Hematopoietic multipotent progenitor cell treated with erythropoietin and hydrocortisone succinate and interleukin-3 and kit ligand, for 4 days (in vitro differentiated cells): ENCODE measurements around the gene TRAF2.

Experiments used
- DNase-seq: peaks from one replicate; pipeline ENCODE4 v3.0.0-alpha.2; 2015

Gene TRAF2

DNA sequence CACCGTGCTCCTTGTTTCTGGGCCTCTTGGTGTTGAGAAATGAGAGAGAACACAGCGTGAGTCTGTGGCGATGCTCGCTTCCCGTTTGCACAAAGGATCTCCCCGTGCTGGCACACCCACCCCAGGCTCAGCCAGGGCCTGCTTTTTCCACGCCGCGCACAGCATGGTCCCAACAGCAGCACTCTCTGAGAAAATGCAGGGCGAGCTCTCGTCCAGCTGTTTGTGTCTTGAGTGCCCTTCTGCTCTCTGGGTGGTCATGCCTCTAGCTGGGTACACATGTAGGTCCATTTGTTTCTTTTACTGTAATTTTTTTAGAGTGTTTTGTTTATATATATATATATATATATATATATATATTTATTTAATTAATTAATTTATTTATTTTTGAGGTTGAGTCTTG lies 31.6 kb downstream of the TRAF2 start:
- DNase-seq = no peak

DNA sequence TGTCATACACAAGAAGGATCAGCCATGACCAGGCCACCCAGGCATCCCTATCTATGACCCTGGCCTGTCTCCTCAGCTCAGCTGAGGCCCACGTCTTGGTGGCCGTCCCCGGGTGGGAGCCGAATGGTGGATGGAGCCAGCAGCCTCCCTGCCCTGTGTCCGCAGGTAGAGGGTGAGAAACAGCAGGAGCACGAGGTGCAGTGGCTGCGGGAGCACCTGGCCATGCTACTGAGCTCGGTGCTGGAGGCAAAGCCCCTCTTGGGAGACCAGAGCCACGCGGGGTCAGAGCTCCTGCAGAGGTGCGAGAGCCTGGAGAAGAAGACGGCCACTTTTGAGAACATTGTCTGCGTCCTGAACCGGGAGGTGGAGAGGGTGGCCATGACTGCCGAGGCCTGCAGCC lies 33.8 kb downstream of the TRAF2 start:
- DNase-seq = no peak

GRCh38 chr9:136920734-136921231 lies 34.5 kb downstream of the TRAF2 start:
- DNase-seq = no peak

DNA sequence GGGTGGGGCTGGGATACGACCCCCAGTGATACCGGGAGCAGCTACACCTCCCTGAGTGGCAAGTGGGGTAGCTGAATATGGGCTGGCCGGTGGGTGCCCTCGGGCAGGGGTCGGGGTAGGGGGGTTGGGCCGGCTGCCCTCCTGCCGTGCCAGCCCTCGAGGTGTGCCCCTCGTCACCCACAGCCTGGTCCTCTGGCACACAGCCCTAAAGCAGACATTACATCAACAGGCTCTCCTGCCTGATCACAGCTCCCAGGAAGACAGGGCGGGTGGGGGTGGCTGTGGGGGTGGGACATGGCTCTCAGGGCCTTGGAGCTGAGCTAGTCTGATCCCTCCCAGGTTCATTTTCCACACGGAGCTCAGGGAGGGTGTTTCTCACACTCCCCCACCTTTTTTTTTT lies 35.0 kb downstream of the TRAF2 start:
- no peak for DNase-seq

DNA sequence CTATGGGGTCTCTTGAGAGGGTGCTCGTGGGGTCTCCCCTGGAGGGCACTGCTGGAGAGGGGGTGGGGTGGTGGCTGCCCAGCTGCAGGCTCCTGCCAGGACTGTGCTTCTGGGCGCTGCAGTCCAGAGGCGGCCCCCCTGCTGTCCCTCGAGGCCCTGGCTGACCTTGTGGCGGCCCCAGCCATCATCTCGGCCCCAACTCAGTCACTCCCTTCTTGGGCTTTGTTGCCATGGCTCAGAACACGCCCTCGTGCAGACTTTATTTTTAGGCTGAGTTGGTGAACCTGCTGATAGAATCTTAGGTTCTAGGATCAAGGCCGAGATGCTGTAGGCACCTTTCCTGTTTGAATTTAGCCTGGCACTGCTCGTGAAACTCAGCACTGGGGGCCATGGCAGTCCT lies 35.4 kb downstream of the TRAF2 start:
- DNase-seq = no peak

- DNase-seq = no peak
These were observed 36.2 kb downstream of the TRAF2 start for GRCh38 chr9:136922540-136922939.

DNA sequence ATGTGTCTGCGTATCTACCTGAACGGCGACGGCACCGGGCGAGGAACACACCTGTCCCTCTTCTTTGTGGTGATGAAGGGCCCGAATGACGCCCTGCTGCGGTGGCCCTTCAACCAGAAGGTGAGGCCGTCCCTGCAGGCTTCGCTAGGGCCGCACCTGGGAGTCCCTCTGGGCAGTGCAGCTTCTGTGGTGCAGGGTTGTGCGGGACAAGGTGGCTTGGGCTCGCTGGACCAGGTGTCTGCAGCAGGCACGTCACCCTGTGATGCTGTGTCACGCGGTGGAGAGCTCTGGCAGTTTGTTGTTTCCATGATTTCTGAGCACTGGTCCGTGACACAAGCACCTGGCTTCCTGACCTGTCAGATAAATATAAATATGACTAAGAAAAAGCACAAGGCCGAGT lies 37.6 kb downstream of the TRAF2 start:
- DNase-seq = no peak

- DNase-seq = no peak
These were observed 39.3 kb downstream of the TRAF2 start for GRCh38 chr9:136925414-136926153.

DNA sequence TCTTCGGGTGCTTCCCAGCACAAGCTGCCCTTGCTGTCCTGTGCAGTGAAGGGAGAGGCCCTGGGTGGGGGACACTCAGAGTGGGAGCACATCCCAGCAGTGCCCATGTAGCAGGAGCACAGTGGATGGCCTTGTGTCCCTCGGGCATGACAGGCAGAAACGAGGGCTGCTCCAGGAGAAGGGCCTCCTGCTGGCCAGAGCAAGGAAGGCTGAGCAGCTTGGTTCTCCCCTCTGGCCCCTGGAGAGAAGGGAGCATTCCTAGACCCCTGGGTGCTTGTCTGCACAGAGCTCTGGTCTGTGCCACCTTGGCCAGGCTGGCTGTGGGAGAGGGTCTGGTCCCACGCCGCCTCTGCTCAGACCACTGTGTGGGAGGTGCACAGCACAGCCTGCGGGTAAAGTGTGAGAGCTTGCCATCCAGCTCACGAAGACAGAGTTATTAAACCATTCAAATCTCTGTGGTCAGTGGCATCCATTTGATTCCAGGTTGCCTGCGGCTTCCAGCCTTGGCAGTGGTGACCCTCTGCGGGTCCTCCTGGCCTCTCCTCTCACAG lies 39.9 kb downstream of the TRAF2 start:
- no peak for DNase-seq

DNA sequence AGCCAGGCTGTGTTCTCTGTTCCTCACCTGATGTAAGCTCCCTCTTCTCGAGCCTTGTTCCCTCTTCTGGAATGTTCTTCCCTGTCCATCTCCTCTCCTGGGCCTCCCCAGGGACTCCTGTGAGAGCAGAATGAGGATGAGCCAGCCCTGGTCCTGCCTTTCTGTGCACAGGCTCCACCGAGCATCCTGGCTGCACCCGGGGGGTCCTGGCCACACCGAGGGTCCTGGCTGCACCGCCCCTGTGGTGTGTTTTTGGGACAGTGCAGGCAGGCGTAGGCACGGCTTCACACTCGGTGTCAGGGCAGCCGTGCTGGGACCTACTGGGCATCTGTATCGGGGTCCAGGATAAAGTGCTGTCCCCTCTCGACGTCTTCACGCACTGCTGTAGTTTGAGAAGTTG lies 40.4 kb downstream of the TRAF2 start:
- no peak for DNase-seq

DNA sequence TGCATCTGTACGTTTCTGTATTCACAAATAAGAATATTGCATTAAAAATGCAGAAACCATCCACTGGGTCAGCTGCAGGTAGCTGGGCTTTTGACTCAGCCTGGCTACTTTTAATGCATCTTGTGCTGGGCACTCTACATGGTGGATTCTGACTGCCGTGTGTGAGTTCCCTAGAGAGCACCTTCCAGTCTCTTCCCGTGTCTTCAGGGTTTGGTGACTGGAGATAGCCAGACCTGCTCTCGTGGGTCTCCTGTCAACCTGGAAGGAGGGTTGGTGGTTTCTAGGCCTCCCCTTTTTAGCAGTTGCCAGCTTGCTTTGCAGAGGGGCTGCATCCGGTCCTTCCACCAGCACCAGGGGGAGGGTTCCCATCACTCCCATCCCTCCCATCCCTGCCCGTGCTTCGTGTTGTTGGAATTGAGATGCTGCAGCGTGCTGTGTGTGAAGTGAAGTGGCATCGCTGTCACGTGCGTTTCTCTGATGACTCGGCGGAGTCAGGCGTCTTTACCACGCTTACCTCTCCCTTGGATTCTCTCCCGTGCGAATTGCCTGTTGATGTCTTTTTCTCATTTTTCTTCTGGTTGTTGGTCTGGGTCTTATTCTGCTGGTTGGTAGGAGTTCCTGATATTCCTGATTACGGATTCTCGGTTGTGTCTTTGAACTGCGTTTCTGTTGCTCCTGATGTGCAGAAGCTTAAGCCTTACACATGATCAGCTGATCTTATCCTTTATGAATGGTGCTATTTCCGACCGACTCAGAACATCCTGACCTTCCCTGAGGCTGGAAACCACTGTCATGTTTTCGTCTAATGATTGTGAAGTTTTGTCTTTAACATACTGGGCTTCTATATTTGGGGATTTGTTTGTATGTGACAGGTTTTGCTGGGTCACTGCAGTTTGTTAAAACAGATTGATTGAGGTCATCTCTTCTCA lies 41.3 kb downstream of the TRAF2 start:
- no peak for DNase-seq

GRCh38 chr9:136928591-136928990 lies 42.3 kb downstream of the TRAF2 start:
- no peak for DNase-seq

- no peak for DNase-seq
These were observed 43.7 kb downstream of the TRAF2 start for GRCh38 chr9:136930014-136930413.

- DNase-seq = no peak
These were observed 45.4 kb downstream of the TRAF2 start for GRCh38 chr9:136931611-136932130.

GRCh38 chr9:136934277-136934676 lies 48.0 kb downstream of the TRAF2 start:
- DNase-seq = no peak

DNA sequence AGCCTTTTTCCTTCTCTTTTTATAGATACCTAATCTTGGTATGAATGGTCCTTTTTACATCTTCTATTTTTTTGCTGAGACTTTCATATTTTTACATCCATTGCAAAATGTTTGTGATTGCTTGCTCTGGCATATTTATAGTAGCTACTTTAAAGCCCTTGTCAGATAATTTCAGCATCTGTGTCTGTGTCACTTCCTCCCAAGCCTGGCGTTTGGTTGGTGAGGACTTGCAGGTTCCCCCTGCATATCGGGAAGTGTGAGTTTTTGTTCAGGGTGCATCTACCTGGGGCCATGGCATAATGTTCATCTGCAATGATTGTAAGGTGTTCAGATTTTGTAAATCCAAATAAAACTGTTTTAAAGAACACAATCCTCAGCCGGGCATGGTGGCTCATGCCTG lies 49.3 kb downstream of the TRAF2 start:
- DNase-seq = no peak

DNA sequence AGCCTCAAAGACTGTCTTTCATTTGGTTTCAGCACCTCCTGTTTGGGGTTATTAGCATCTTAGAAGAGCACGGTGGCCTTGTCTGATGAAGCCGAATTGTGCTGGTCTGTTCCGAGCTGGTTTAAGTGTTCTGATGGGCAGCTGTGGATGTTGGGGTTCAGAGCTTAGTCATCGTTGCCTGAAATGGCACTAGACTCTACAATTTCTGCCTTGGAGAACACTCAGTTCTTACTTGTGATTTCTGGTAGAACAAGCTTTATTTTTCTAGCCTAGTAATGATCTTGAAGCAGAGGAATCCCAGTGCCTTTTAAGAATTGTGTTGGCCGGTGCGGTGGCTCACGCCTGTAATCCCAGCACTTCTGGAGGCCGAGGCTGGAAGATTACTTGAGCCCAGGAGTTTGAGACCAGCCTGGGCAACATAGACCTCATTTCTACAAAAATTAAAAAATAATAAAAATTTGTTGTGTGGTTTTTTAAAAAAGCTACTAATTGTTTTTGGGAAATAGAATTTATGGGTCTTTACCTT lies 50.4 kb downstream of the TRAF2 start:
- DNase-seq = no peak

DNA sequence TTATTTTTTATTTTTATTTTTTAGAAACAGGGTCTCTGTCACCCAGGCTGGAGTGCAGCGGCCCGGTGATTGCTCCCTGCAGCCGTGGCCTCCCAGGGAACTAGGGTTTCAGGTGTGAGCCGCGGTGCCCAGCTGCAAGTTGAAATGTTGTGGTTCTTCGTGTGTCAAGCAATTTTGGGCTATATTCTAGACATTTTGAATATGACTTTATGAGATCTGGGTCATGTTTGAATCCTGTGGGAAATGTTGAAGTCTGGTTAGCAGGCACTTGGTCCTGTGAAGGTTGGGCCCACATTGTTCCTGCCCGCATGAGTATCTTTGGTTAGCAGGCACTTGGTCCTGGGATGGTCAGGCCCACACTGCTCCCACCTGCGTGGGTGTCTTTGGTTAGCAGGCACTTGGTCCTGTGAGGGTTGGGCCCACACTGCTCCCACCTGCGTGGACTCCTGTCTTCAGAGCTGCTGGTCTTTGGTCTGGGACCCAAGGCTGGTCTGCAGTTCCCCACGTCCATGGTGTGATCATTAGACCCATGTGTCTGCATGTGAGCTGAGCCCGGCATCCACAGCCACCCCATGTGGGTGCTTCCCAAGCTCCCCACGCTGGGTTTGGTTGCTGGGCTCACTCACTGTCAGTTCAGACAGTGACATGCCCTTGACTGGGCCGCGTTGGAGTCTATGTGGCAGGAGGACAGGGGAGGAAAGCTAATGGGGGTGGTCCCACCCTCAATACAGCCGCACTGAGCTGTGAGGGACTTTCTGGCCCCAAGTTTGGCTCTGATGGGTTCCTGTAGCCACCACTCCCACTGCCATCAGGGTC lies 51.1 kb downstream of the TRAF2 start:
- DNase-seq = no peak

DNA sequence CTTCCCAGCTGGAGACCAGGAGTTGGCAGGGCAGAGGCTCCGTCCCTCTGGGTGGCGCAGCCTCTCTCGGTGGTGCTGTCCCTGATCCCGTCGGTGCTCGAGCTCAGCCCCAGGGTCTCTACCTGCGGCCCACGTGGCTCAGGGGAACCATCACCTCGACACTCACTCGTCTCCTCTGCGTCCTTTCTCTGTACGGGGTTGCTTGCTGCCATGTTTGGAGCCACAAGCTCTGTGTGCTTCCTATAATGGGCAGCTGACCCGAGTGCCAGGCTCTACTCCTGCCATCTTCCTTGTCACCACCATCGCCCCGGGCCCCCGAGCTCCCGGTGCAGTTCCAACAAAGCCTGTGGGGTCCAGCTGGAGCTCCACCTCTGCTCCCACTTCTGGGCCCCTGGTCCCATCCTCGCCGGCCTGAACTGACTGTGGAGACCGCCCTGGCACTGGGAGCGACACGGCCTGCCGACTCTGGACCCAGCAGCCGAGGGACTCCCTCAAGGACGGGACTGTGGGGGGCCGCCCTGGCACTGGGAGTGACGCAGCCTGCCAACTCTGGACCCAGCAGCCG lies 53.2 kb downstream of the TRAF2 start:
- no peak for DNase-seq

DNA sequence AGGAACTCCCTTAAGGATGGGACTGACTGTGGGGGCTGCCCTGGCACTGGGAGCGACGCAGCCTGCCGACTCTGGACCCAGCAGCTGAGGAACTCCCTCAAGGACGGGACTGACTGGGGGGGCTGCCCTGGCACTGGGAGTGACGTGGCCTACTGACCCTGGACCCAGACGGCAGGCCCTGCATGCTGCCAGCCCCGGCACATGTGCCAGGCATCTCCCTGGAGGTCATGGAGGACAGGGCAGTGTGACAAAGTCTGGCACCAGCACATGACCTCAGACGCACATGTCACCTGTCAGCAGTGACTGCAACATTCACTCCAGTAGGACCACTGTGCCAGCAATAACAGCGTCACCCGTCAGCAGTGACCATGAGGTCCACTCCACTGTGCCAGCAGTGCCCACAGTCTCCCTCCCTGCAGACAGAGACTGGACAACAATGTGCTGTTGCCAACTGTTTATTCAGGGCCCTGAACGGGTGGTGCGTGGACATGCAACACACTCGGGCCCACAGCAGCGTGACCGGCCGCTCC lies 53.7 kb downstream of the TRAF2 start:
- no peak for DNase-seq

DNA sequence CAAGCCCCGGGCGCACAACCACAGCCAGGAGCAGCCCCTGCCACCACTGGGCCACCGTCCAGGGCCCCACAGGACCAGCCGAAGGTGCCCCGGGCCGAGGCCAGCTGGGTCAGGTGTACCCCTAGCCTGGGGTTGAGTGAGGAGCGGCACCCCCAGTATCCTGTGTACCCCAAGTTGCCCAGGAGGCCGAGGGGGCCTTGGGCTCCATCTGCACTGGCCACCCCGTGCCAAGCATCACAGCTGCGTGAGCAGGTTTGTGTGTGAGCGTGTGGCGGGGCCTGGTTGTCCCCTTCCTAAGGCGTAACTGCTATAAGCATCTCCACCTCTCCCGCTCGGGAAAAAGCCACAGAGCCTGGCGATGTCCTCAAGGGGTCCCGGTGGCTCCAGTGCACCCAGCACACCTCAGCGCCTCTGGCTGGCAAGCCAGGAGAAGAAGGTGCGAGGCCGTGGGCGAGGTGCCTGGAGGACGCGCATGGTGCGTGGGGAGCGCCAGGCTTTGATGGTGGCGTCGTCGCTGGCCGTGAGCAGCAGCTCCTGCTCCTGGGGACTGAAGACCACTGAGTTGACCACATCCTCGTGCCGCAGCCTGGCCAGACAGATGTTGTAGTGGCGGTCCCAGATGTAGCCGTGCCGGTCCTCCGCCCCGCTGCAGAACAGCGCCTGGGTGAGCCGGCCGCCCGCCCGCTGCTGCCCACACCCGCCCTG lies 54.4 kb downstream of the TRAF2 start:
- DNase-seq = no peak
